ENCODE measurements around the gene TUFT1. TPM values are rescaled to one million over a fixed set of nuclear protein-coding genes. Genes with fewer than 3 reads are reported as not detected.

Gene TUFT1
- total RNA-seq, 1 donor from 2014 or later = 17.3 TPM

DNA sequence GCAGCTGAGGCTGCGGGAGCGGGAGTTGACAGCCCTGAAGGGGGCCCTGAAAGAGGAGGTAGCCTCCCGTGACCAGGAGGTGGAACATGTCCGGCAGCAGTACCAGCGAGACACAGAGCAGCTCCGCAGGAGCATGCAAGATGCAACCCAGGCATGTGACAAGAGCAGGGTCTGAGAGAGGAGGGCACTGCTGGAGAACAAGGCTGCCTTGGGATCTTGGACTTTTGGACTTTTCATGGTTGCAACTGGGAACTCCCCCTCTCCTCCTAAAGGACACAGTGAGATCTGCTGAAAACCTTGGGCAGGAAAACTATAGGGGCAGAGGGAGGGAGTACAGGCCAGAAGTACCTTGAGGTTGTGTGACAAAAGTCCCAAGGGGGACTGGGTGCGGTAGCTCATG, 15.4 kb upstream of the TUFT1 start:
- H3K36me3 Mint-ChIP-seq = peaks cover 19% of the 10 kb centered on the region
- peaks cover 9% of the 10 kb centered on the region for H3K4me1 Mint-ChIP-seq
- no peak for DNase-seq (ENCODE audit: low spot score in 2 of 2, unreplicated experiment in 2 of 2)
- H3K27ac Mint-ChIP-seq = no peak overlapping the region
- H3K4me3 Mint-ChIP-seq = no peak overlapping the region
- TF ChIP-seq, protein P1, sequence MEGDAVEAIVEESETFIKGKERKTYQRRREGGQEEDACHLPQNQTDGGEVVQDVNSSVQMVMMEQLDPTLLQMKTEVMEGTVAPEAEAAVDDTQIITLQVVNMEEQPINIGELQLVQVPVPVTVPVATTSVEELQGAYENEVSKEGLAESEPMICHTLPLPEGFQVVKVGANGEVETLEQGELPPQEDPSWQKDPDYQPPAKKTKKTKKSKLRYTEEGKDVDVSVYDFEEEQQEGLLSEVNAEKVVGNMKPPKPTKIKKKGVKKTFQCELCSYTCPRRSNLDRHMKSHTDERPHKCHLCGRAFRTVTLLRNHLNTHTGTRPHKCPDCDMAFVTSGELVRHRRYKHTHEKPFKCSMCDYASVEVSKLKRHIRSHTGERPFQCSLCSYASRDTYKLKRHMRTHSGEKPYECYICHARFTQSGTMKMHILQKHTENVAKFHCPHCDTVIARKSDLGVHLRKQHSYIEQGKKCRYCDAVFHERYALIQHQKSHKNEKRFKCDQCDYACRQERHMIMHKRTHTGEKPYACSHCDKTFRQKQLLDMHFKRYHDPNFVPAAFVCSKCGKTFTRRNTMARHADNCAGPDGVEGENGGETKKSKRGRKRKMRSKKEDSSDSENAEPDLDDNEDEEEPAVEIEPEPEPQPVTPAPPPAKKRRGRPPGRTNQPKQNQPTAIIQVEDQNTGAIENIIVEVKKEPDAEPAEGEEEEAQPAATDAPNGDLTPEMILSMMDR (IDR thresholded peaks at IDR 0.05; ENCODE audit: unreplicated experiment) = no peak
- no peaks in the 10 kb centered on the region for H3K9me3 Mint-ChIP-seq
- H3K27me3 Mint-ChIP-seq (ENCODE audit: low read depth) = no peaks in the 10 kb centered on the region

DNA sequence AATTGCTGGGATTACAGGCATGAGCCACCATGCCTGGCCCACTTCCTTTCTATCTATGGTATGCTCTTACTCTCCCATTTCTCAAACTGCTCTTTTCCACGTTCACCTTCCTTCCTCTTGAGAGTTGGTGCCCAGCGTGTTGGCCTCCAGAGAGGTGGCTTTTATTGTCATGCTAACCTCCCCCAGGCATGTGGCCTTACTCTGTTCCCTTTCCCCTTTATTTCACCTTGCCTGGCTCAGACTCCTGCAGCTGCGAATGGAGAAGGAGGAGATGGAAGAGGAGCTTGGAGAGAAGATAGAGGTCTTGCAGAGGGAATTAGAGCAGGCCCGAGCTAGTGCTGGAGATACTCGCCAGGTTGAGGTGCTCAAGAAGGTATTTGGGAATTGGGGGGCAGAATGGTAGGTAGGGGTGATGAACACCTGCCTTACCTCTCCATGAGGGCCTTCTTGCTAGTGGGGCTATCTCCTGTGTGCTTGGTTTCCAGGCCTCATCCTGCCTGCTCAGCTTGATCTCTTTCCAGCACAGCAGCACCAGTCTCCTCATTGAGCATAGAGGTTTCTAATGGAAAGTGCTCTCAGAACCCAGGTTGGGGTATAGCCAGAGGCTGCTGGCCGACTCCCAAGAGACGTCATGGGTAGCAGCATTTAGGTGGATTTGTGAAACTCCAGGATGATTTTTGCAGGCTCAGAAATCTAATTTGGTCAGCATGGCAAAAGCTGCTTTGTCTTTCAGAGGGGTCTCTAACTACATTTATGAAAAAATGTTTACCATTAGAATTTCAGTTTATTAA, 13.2 kb upstream of the TUFT1 start:
- H3K36me3 Mint-ChIP-seq = peaks cover 22% of the 10 kb centered on the region
- TF ChIP-seq, protein P1 (IDR thresholded peaks at IDR 0.05; ENCODE audit: unreplicated experiment) = no peak
- no peaks in the 10 kb centered on the region for H3K27me3 Mint-ChIP-seq (ENCODE audit: low read depth)

DNA sequence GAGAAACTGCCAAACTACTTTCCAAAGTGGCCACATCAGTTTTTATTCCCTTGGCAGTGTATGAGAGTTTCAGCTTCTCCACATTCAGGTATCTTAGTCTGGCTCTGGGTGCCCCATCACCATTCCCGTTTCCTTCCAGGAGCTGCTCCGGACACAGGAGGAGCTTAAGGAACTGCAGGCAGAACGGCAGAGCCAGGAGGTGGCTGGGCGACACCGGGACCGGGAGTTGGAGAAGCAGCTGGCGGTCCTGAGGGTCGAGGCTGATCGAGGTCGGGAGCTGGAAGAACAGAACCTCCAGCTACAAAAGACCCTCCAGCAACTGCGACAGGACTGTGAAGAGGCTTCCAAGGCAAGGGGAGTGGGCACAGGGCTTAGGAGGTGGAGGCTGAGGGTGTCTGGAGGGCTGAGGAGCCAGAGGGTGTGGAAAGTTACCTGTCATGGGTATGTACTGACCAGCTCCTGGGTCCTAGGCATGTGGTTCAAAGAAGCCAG, 10.9 kb upstream of the TUFT1 start:
- no peak for DNase-seq (ENCODE audit: low spot score in 2 of 2, unreplicated experiment in 2 of 2)
- Mint-ChIP-seq H3K27me3 (ENCODE audit: low read depth) (no peaks in the 10 kb centered on the region), H3K4me1 (no peaks in the 10 kb centered on the region), H3K9me3 (no peaks in the 10 kb centered on the region), H3K36me3 (peaks cover 21% of the 10 kb centered on the region), H3K4me3 (no peak overlapping the region), H3K27ac (no peak overlapping the region)
- TF ChIP-seq, protein P1 (IDR thresholded peaks at IDR 0.05; ENCODE audit: unreplicated experiment) = no peak

More for the DNA sequence above, 13.2 kb upstream of the TUFT1 start:
- no peak for DNase-seq (ENCODE audit: low spot score in 2 of 2, unreplicated experiment in 2 of 2)
- Mint-ChIP-seq H3K9me3 (no peaks in the 10 kb centered on the region), H3K4me3 (no peak overlapping the region), H3K27ac (no peak overlapping the region), H3K4me1 (no peaks in the 10 kb centered on the region)

DNA sequence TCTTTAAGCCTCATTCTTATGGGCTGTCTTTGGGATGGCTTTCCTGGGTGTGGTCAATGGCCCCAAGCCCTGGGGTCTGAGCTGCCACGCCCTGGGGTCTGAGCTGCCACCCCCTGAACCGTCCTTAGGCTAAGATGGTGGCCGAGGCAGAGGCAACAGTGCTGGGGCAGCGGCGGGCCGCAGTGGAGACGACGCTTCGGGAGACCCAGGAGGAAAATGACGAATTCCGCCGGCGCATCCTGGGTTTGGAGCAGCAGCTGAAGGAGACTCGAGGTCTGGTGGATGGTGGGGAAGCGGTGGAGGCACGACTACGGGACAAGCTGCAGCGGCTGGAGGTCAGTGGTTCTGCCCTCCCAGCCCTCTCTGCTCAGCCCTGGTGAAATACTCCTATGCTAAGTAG, 10.3 kb upstream of the TUFT1 start:
- no peak overlapping the region for H3K4me3 Mint-ChIP-seq
- H3K36me3 Mint-ChIP-seq = peaks cover 17% of the 10 kb centered on the region
- no peaks in the 10 kb centered on the region for H3K9me3 Mint-ChIP-seq
- no peak overlapping the region for H3K27ac Mint-ChIP-seq
- DNase-seq (ENCODE audit: low spot score in 2 of 2, unreplicated experiment in 2 of 2) = no peak
- H3K27me3 Mint-ChIP-seq (ENCODE audit: low read depth) = no peaks in the 10 kb centered on the region
- TF ChIP-seq, protein P1 (IDR thresholded peaks at IDR 0.05; ENCODE audit: unreplicated experiment) = no peak
- no peaks in the 10 kb centered on the region for H3K4me1 Mint-ChIP-seq

DNA sequence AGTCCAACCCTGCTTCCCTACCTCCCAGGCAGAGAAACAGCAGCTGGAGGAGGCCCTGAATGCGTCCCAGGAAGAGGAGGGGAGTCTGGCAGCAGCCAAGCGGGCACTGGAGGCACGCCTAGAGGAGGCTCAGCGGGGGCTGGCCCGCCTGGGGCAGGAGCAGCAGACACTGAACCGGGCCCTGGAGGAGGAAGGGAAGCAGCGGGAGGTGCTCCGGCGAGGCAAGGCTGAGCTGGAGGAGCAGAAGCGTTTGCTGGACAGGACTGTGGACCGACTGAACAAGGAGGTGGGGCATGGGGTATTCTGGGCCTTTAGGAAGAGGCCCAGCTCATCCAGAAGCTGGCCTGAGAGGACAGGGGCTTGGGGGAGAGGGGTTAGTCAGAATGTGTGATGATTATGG, 9.6 kb upstream of the TUFT1 start:
- Mint-ChIP-seq H3K27ac (no peak overlapping the region), H3K4me3 (no peak overlapping the region), H3K4me1 (no peaks in the 10 kb centered on the region), H3K9me3 (no peaks in the 10 kb centered on the region), H3K36me3 (peaks cover 16% of the 10 kb centered on the region), H3K27me3 (ENCODE audit: low read depth) (no peaks in the 10 kb centered on the region)
- TF ChIP-seq, protein P1 (IDR thresholded peaks at IDR 0.05; ENCODE audit: unreplicated experiment) = no peak
- DNase-seq (ENCODE audit: low spot score in 2 of 2, unreplicated experiment in 2 of 2) = no peak
